ENCODE data around the gene MRPL24. TPM values are rescaled to one million over a fixed set of nuclear protein-coding genes. Genes with fewer than 3 reads are reported as not detected.

Gene MRPL24
- total and polyA plus RNA-seq, 9 of the 15 experiments (the other 6 are each of a cell fraction or from before 2014, with no cell fraction given): 74.3 to 267 (median 113) TPM

DNA sequence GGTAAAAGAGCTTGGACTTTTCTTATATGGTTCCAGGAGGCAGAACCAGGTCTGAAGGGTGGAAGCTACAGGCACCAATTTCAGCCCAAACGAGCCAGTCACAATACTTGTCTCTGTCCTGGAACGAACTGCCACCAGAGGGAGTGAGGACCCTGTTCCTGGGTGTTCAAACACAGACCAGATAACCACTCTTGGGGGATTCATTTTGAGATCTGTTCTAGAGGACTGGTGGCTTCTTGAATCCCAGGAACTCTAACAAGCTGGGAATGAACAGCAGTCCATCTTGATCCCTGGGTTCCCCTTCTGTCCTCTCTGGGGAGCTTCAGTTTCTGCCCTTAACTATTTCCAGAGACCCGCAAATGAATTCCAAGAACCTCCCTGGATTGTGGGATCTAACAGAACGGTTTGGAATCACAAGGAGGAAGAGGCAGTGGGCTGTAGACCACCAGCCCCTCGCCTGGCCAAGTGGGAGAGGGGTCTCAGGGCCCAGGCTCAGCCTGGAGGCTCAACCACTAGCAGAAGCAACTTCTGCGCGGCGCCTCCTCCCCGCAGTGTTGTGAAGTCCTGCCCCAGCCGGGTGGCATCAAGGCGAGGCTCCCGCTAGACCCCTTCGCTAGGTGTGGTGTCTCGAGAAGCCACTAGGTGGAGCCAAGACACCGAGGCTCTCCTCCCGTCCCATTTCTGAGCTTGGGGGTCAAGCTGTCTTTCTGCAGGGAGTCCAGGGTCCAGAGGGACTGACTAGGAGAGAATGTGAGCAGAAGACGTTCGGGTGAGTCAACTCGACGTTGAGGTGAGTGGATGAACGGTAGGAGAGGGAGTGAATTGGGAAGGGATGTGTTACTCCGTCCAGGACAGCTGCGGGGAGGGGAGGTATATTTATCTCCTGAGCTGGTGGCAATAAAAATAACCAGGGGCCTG is 51.6 kb downstream of the MRPL24 start (continued):
- TF ChIP-seq ZNF75A (CRISPR knock-in tag; IDR thresholded peaks at IDR 0.05) (no peak), LCOR (CRISPR knock-in tag; IDR thresholded peaks at IDR 0.05) (peak; percentile 68), NR4A1 (CRISPR knock-in tag; IDR thresholded peaks at IDR 0.05) (0 out of 2 replicates have a peak, but pooled peaks have one; percentile 21), NR4A1 (tag; IDR thresholded peaks at IDR 0.05) (no peak), TARDBP (IDR thresholded peaks at IDR 0.05) (peak; percentile 24; the same call in 1 of the 2 replicates), ZBTB1 (CRISPR knock-in tag; IDR thresholded peaks at IDR 0.05; ENCODE audit: borderline replicate concordance, low read depth) (peak; percentile 64), RFX1 (IDR thresholded peaks at IDR 0.05) (no peak), CBX1 (IDR thresholded peaks at IDR 0.05; ENCODE audit: low read depth) (no peak), ZNF184 (CRISPR knock-in tag; IDR thresholded peaks at IDR 0.05) (no peak), NR2C1 (IDR thresholded peaks at IDR 0.05) (no peak), NR2C1 (tag; IDR thresholded peaks at IDR 0.05) (no peak), NFIC (IDR thresholded peaks at IDR 0.05) (no peak), CREB3L1 (IDR thresholded peaks at IDR 0.05; ENCODE audit: borderline replicate concordance, low read depth) (0 out of 2 replicates have a peak, but pooled peaks have one; percentile 35), YBX1 (IDR thresholded peaks at IDR 0.05) (no peak), TSC22D4 (tag; IDR thresholded peaks at IDR 0.05) (no peak), ID3 (CRISPR knock-in tag; IDR thresholded peaks at IDR 0.05) (no peak), ID3 (tag; IDR thresholded peaks at IDR 0.05) (no peak), MLLT1 (IDR thresholded peaks at IDR 0.05) (peak; percentile 26 to 75; a peak in 1 of 4 replicates), CTCFL (IDR thresholded peaks at IDR 0.05; ENCODE audit: borderline replicate concordance, insufficient read depth, low read depth, low read length, poor library complexity, severe bottlenecking) (peak; percentile 41), SP2 (IDR thresholded peaks at IDR 0.05; ENCODE audit: extremely low read depth, low read depth, low read length, poor library complexity, severe bottlenecking) (no peak), RBM39 (optimal IDR thresholded peaks at IDR 0.05; ENCODE audit: low read depth, low read length) (peak; percentile 65)
- TF ChIP-seq, protein P1, sequence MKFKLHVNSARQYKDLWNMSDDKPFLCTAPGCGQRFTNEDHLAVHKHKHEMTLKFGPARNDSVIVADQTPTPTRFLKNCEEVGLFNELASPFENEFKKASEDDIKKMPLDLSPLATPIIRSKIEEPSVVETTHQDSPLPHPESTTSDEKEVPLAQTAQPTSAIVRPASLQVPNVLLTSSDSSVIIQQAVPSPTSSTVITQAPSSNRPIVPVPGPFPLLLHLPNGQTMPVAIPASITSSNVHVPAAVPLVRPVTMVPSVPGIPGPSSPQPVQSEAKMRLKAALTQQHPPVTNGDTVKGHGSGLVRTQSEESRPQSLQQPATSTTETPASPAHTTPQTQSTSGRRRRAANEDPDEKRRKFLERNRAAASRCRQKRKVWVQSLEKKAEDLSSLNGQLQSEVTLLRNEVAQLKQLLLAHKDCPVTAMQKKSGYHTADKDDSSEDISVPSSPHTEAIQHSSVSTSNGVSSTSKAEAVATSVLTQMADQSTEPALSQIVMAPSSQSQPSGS (CRISPR knock-in tag; IDR thresholded peaks at IDR 0.05): no peak
